DMS 273 (cell line): ENCODE measurements around the gene ANO10.
"Not testable (repeated sequence)": the region's sequence is repeated elsewhere in the genome, so short reads cannot be mapped to it uniquely, and the experiment has no call there.

Experiments used
- DNase-seq: peaks from one replicate; lab custom pipeline; 2025; ENCODE audit not compliant: unreplicated experiment; lab: John Stamatoyannopoulos, UW

Gene ANO10

GRCh38 chr3:43478839-43479238 lies 143.0 kb downstream of the ANO10 start:
- DNase-seq, result not testable (repeated sequence)

- no peak for DNase-seq
Measured at GRCh38 chr3:43478118-43478785, 143.6 kb downstream of the ANO10 start.

GRCh38 chr3:43477600-43477999 lies 144.2 kb downstream of the ANO10 start:
- DNase-seq, result no peak

GRCh38 chr3:43473737-43474136 lies 148.1 kb downstream of the ANO10 start:
- DNase-seq, result no peak

GRCh38 chr3:43473244-43473643 lies 148.6 kb downstream of the ANO10 start:
- no peak for DNase-seq

- no peak for DNase-seq
Measured at GRCh38 chr3:43468133-43468532, 153.7 kb downstream of the ANO10 start.

- DNase-seq, result no peak
Measured at GRCh38 chr3:43465109-43465508, 156.7 kb downstream of the ANO10 start.

- DNase-seq, result not testable (repeated sequence)
Measured at GRCh38 chr3:43462566-43462965, 159.2 kb downstream of the ANO10 start.

- DNase-seq, result no peak
Measured at GRCh38 chr3:43461345-43461744, 160.5 kb downstream of the ANO10 start.

- not testable (repeated sequence) for DNase-seq
Measured at GRCh38 chr3:43457038-43457437, 164.8 kb downstream of the ANO10 start.

- no peak for DNase-seq
Measured at GRCh38 chr3:43455233-43455632, 166.6 kb downstream of the ANO10 start.

GRCh38 chr3:43453981-43454380 lies 167.8 kb downstream of the ANO10 start:
- DNase-seq, result no peak

GRCh38 chr3:43451670-43452254 lies 170.0 kb downstream of the ANO10 start:
- no peak for DNase-seq

- no peak for DNase-seq
Measured at GRCh38 chr3:43448098-43448497, 173.7 kb downstream of the ANO10 start.

- DNase-seq, result no peak
Measured at GRCh38 chr3:43445820-43446219, 176.0 kb downstream of the ANO10 start.

GRCh38 chr3:43442872-43443395 lies 178.9 kb downstream of the ANO10 start:
- DNase-seq, result no peak

GRCh38 chr3:43436507-43437140 lies 185.2 kb downstream of the ANO10 start:
- DNase-seq, result no peak

- DNase-seq, result no peak
Measured at GRCh38 chr3:43435706-43436105, 186.1 kb downstream of the ANO10 start.

GRCh38 chr3:43434431-43434830 lies 187.4 kb downstream of the ANO10 start:
- DNase-seq, result no peak

- DNase-seq, result no peak
Measured at GRCh38 chr3:43432462-43432861, 189.3 kb downstream of the ANO10 start.

GRCh38 chr3:43426388-43426787 lies 195.4 kb downstream of the ANO10 start:
- no peak for DNase-seq

- DNase-seq, result no peak
Measured at GRCh38 chr3:43425829-43426228, 196.0 kb downstream of the ANO10 start.
